ENCODE data around the gene ADAMTSL2. TPM values are rescaled to one million over a fixed set of nuclear protein-coding genes. Genes with fewer than 3 reads are reported as not detected.

Gene ADAMTSL2
- total RNA-seq, 1 experiment from 2014 or later = not detected

GRCh38 chr9:133499132-133499891 lies 35.2 kb upstream of the ADAMTSL2 start:
- no peak for DNase-seq (ENCODE audit: low read depth)

- no peak for DNase-seq (ENCODE audit: low read depth)
These were observed 34.6 kb upstream of the ADAMTSL2 start for GRCh38 chr9:133499892-133500270.

- DNase-seq (ENCODE audit: low read depth) = no peak
These were observed 32.4 kb upstream of the ADAMTSL2 start for GRCh38 chr9:133502112-133502511.

GRCh38 chr9:133505186-133505830 lies 29.2 kb upstream of the ADAMTSL2 start:
- no peak for DNase-seq (ENCODE audit: low read depth)

- no peak for DNase-seq (ENCODE audit: low read depth)
These were observed 28.4 kb upstream of the ADAMTSL2 start for GRCh38 chr9:133505901-133506652.

GRCh38 chr9:133506653-133507038 lies 27.9 kb upstream of the ADAMTSL2 start:
- DNase-seq (ENCODE audit: low read depth) = peak; percentile 67

GRCh38 chr9:133507246-133507965 lies 27.1 kb upstream of the ADAMTSL2 start:
- no peak for DNase-seq (ENCODE audit: low read depth)

GRCh38 chr9:133508046-133508445 lies 26.5 kb upstream of the ADAMTSL2 start:
- no peak for DNase-seq (ENCODE audit: low read depth)

GRCh38 chr9:133509179-133510083 lies 25.1 kb upstream of the ADAMTSL2 start:
- DNase-seq (ENCODE audit: low read depth) = no peak

- DNase-seq (ENCODE audit: low read depth) = no peak
These were observed 23.5 kb upstream of the ADAMTSL2 start for GRCh38 chr9:133510926-133511505.

GRCh38 chr9:133511607-133512006 lies 22.9 kb upstream of the ADAMTSL2 start:
- no peak for DNase-seq (ENCODE audit: low read depth)

GRCh38 chr9:133512253-133513213 lies 22.0 kb upstream of the ADAMTSL2 start:
- no peak for DNase-seq (ENCODE audit: low read depth)

GRCh38 chr9:133513214-133514100 lies 21.0 kb upstream of the ADAMTSL2 start:
- no peak for DNase-seq (ENCODE audit: low read depth)

- no peak for DNase-seq (ENCODE audit: low read depth)
These were observed 19.9 kb upstream of the ADAMTSL2 start for GRCh38 chr9:133514460-133515239.

GRCh38 chr9:133515240-133515610 lies 19.3 kb upstream of the ADAMTSL2 start:
- no peak for DNase-seq (ENCODE audit: low read depth)

GRCh38 chr9:133515615-133516255 lies 18.8 kb upstream of the ADAMTSL2 start:
- no peak for DNase-seq (ENCODE audit: low read depth)
